Measurements from ENCODE around the gene CEP72.
A peak's percentile ranks its signal among the peaks of the same experiment; 100 is the strongest.
"Not testable (repeated sequence)": the region's sequence is repeated elsewhere in the genome, so short reads cannot be mapped to it uniquely, and the experiment has no call there.

Gene CEP72

GRCh38 chr5:620152-620551 is 8.0 kb downstream of the CEP72 start:
- no peak for DNase-seq

GRCh38 chr5:620586-621180 is 8.5 kb downstream of the CEP72 start:
- DNase-seq = peak; percentile 6

GRCh38 chr5:621341-621761 is 9.2 kb downstream of the CEP72 start:
- DNase-seq = peak; percentile 11

- DNase-seq = no peak
These were observed 10.2 kb downstream of the CEP72 start for GRCh38 chr5:622359-622758.

GRCh38 chr5:622946-623522 is 10.9 kb downstream of the CEP72 start:
- DNase-seq = no peak

GRCh38 chr5:623531-623930 is 11.4 kb downstream of the CEP72 start:
- DNase-seq = no peak

GRCh38 chr5:624118-624950 is 12.2 kb downstream of the CEP72 start:
- no peak for DNase-seq

GRCh38 chr5:624951-625230 is 12.8 kb downstream of the CEP72 start:
- no peak for DNase-seq

- no peak for DNase-seq
These were observed 13.4 kb downstream of the CEP72 start for GRCh38 chr5:625516-625915.

- DNase-seq = no peak
These were observed 14.7 kb downstream of the CEP72 start for GRCh38 chr5:626850-627249.

GRCh38 chr5:627840-628239 is 15.7 kb downstream of the CEP72 start:
- DNase-seq = no peak

GRCh38 chr5:628351-629205 is 16.4 kb downstream of the CEP72 start:
- DNase-seq = not testable (repeated sequence)

GRCh38 chr5:633501-633955 is 21.4 kb downstream of the CEP72 start:
- DNase-seq = peak; percentile 6

- DNase-seq = peak; percentile 2
These were observed 22.1 kb downstream of the CEP72 start for GRCh38 chr5:634191-634590.

- DNase-seq = no peak
These were observed 23.3 kb downstream of the CEP72 start for GRCh38 chr5:635306-636055.

GRCh38 chr5:636951-637350 is 24.8 kb downstream of the CEP72 start:
- no peak for DNase-seq

- no peak for DNase-seq
These were observed 25.7 kb downstream of the CEP72 start for GRCh38 chr5:637581-638450.

- no peak for DNase-seq
These were observed 26.5 kb downstream of the CEP72 start for GRCh38 chr5:638501-639252.

GRCh38 chr5:639253-639530 is 27.1 kb downstream of the CEP72 start:
- DNase-seq = no peak

GRCh38 chr5:639584-640213 is 27.6 kb downstream of the CEP72 start:
- no peak for DNase-seq

All from activated T-cell treated with anti-CD3 and anti-CD28 coated beads, Interleukin-2, amount 50 U/mL, for 1 hour (primary cell).